ENCODE data around the gene WDR86.

Gene WDR86

GRCh38 chr7:151372612-151373265 lies 37.1 kb downstream of the WDR86 start:
- Mint-ChIP-seq H3K27ac (peak overlapping the region in 1 of 3 experiments; percentile 18), H3K36me3 (ENCODE audit: low read depth) (peaks cover 60% of the 10 kb centered on the region), H3K9me3 (no peaks in the 10 kb centered on the region), H3K27me3 (ENCODE audit: low read depth) (no peaks in the 10 kb centered on the region), H3K4me3 (no peak overlapping the region), H3K4me1 (peaks cover 9% of the 10 kb centered on the region)
- no peak for TF ChIP-seq CTCF (IDR thresholded peaks at IDR 0.05; ENCODE audit: unreplicated experiment in 3 of 3)

GRCh38 chr7:151371266-151371665 lies 38.6 kb downstream of the WDR86 start:
- peaks cover 52% of the 10 kb centered on the region for H3K36me3 Mint-ChIP-seq (ENCODE audit: low read depth)
- no peaks in the 10 kb centered on the region for H3K9me3 Mint-ChIP-seq
- no peak overlapping the region for H3K27ac Mint-ChIP-seq
- no peak overlapping the region for H3K4me3 Mint-ChIP-seq
- TF ChIP-seq CTCF (IDR thresholded peaks at IDR 0.05; ENCODE audit: unreplicated experiment in 3 of 3), result no peak
- no peaks in the 10 kb centered on the region for H3K27me3 Mint-ChIP-seq (ENCODE audit: low read depth)
- H3K4me1 Mint-ChIP-seq, result peaks cover 18% of the 10 kb centered on the region

- peak overlapping the region in 1 of 3 experiments; percentile 43 for H3K27ac Mint-ChIP-seq
- TF ChIP-seq CTCF (IDR thresholded peaks at IDR 0.05; ENCODE audit: unreplicated experiment in 3 of 3), result peak; percentile 96 to 98 (median 98)
Observed at GRCh38 chr7:151368136-151368571, 41.7 kb downstream of the WDR86 start.

GRCh38 chr7:151367284-151367683 lies 42.6 kb downstream of the WDR86 start:
- peaks cover 6% of the 10 kb centered on the region for H3K9me3 Mint-ChIP-seq
- H3K4me3 Mint-ChIP-seq, result no peak overlapping the region
- peaks cover 4% of the 10 kb centered on the region for H3K27me3 Mint-ChIP-seq (ENCODE audit: low read depth)
- no peak for TF ChIP-seq CTCF (IDR thresholded peaks at IDR 0.05; ENCODE audit: unreplicated experiment in 3 of 3)
- H3K4me1 Mint-ChIP-seq, result peaks cover 19% of the 10 kb centered on the region
- no peak overlapping the region for H3K27ac Mint-ChIP-seq
- H3K36me3 Mint-ChIP-seq (ENCODE audit: low read depth), result peaks cover 51% of the 10 kb centered on the region

More at GRCh38 chr7:151368136-151368571, 41.7 kb downstream of the WDR86 start:
- no peaks in the 10 kb centered on the region for H3K27me3 Mint-ChIP-seq (ENCODE audit: low read depth)
- H3K4me3 Mint-ChIP-seq, result no peak overlapping the region
- peaks cover 3% of the 10 kb centered on the region for H3K9me3 Mint-ChIP-seq
- peaks cover 51% of the 10 kb centered on the region for H3K36me3 Mint-ChIP-seq (ENCODE audit: low read depth)
- H3K4me1 Mint-ChIP-seq, result peaks cover 23% of the 10 kb centered on the region

GRCh38 chr7:151366880-151367222 lies 43.0 kb downstream of the WDR86 start:
- TF ChIP-seq CTCF (IDR thresholded peaks at IDR 0.05; ENCODE audit: unreplicated experiment in 3 of 3), result no peak
- Mint-ChIP-seq H3K27me3 (ENCODE audit: low read depth) (peaks cover 4% of the 10 kb centered on the region), H3K9me3 (peaks cover 6% of the 10 kb centered on the region), H3K36me3 (ENCODE audit: low read depth) (peaks cover 53% of the 10 kb centered on the region), H3K4me3 (no peak overlapping the region), H3K27ac (peak overlapping the region in 1 of 3 experiments; percentile 63), H3K4me1 (peaks cover 18% of the 10 kb centered on the region)

Measured in nephron (organoid).